Liver (tissue), 9 donors: ENCODE measurements around the gene CPED1. TPM values are rescaled to one million over a fixed set of nuclear protein-coding genes. Genes with fewer than 3 reads are reported as not detected.
"Not testable (repeated sequence)": the region's sequence is repeated elsewhere in the genome, so short reads cannot be mapped to it uniquely, and the experiment has no call there.

Experiments used
- DNase-seq: peaks from one replicate; pipeline ENCODE4 v3.0.0-alpha.2; 2017; ENCODE audit warnings: low spot score
- H3K27ac ChIP-seq, 2 donors: one replicate each; pipeline ENCODE4 v1.7.0; 2013; ENCODE audit warnings: inconsistent platforms in 2 of 2, low read length in 2 of 2, control low read depth in 1 of 2, low read depth in 1 of 2, mild to moderate bottlenecking in 1 of 2
- H3K27me3 ChIP-seq, 4 donors: one replicate each; pipeline versions ENCODE4 v1.6.1 to v1.7.0; 2013; ENCODE audit warnings: low read length in 3 of 4, inconsistent platforms in 1 of 4, mild to moderate bottlenecking in 1 of 4, moderate library complexity in 1 of 4; ENCODE audit not compliant: control insufficient read depth in 4 of 4, insufficient read depth in 4 of 4
- H3K36me3 ChIP-seq, 4 donors: one replicate each; pipeline versions ENCODE4 v1.6.1 to v1.7.0; 2013; ENCODE audit warnings: low read length in 3 of 4, mild to moderate bottlenecking in 3 of 4, low read depth in 1 of 4, moderate library complexity in 1 of 4; ENCODE audit not compliant: control insufficient read depth in 4 of 4, insufficient read depth in 3 of 4
- H3K4me1 ChIP-seq, 4 donors: one replicate each; pipeline versions ENCODE4 v1.6.1 to v1.7.0; 2013; ENCODE audit warnings: low read length in 3 of 4, mild to moderate bottlenecking in 3 of 4, moderate library complexity in 1 of 4; ENCODE audit not compliant: control insufficient read depth in 4 of 4, insufficient read depth in 4 of 4
- H3K4me3 ChIP-seq, 3 donors: one replicate each; pipeline versions ENCODE4 v1.6.1 to v1.7.0; 2013; ENCODE audit warnings: low read length in 3 of 3, control low read depth in 1 of 3, low read depth in 1 of 3, mild to moderate bottlenecking in 1 of 3
- H3K9ac ChIP-seq, 2 donors: one replicate each; pipeline ENCODE4 v1.7.0; 2013; ENCODE audit warnings: low read length in 2 of 2, mild to moderate bottlenecking in 2 of 2, moderate library complexity in 2 of 2, control low read depth in 1 of 2, low read depth in 1 of 2
- H3K9me3 ChIP-seq, 4 donors: one replicate each; pipeline versions ENCODE4 v1.6.1 to v1.7.0; 2013; ENCODE audit warnings: low read length in 3 of 4; ENCODE audit not compliant: control insufficient read depth in 4 of 4
- ATF3 ChIP-seq: IDR thresholded peaks from 2 replicates; pipeline ENCODE4 v1.6.1; 2016; ENCODE audit warnings: antibody characterized with exemption
- CTCF ChIP-seq: fragments of 150-350 bp; IDR thresholded peaks from 2 replicates; pipeline ENCODE4 v1.5.1; 2017; ENCODE audit warnings: improper control_type of control experiment, low read depth, low read length; ENCODE audit not compliant: missing input control
- FOXA1 ChIP-seq: IDR thresholded peaks from 2 replicates; pipeline ENCODE4 v1.6.1; 2016; ENCODE audit warnings: antibody characterized with exemption
- FOXA2 ChIP-seq: IDR thresholded peaks from 2 replicates; pipeline ENCODE4 v1.6.1; 2016; ENCODE audit warnings: antibody characterized with exemption
- GABPA ChIP-seq, 2 donors: IDR thresholded peaks in 1 of 2; conservative IDR thresholded peaks in 1 of 2; 2 replicates each; pipeline ENCODE4 v1.6.1; 2016; ENCODE audit warnings: antibody characterized with exemption in 2 of 2, mild to moderate bottlenecking in 1 of 2, moderate library complexity in 1 of 2
- HNF4A ChIP-seq, 2 donors: conservative IDR thresholded peaks; 2 replicates each; pipeline ENCODE4 v1.6.1; 2016; ENCODE audit warnings: antibody characterized with exemption in 2 of 2, mild to moderate bottlenecking in 2 of 2
- HNF4G ChIP-seq: IDR thresholded peaks from 2 replicates; pipeline ENCODE4 v1.6.1; 2016; ENCODE audit warnings: antibody characterized with exemption
- JUND ChIP-seq, 2 donors: IDR thresholded peaks; 2 replicates each; pipeline ENCODE4 v1.6.1; 2016; ENCODE audit warnings: antibody characterized with exemption in 2 of 2
- MAX ChIP-seq: IDR thresholded peaks from 2 replicates; pipeline ENCODE4 v1.6.1; 2016; ENCODE audit warnings: antibody characterized with exemption
- NR2F2 ChIP-seq: IDR thresholded peaks from 2 replicates; pipeline ENCODE4 v1.6.1; 2016; ENCODE audit warnings: antibody characterized with exemption
- REST ChIP-seq: IDR thresholded peaks from 2 replicates; pipeline ENCODE4 v1.6.1; 2016; ENCODE audit warnings: antibody characterized with exemption, mild to moderate bottlenecking
- SP1 ChIP-seq: IDR thresholded peaks from 2 replicates; pipeline ENCODE4 v1.6.1; 2018; ENCODE audit warnings: antibody characterized with exemption, mild to moderate bottlenecking
- TAF1 ChIP-seq: conservative IDR thresholded peaks from 2 replicates; pipeline ENCODE4 v1.6.1; 2016; ENCODE audit warnings: antibody characterized with exemption, mild to moderate bottlenecking
- YY1 ChIP-seq: IDR thresholded peaks from 2 replicates; pipeline ENCODE4 v1.6.1; 2016; ENCODE audit warnings: antibody characterized with exemption, mild to moderate bottlenecking
- ZBTB33 ChIP-seq: IDR thresholded peaks from 2 replicates; pipeline ENCODE4 v1.6.1; 2016; ENCODE audit warnings: antibody characterized with exemption
- WGBS: extraction: QIAGEN DNeasy Blood & Tissue Kit; methylation state at CpG from one replicate; pipeline ENCODE4 v1.1.7; 2013; 5-methylcytosine and 5-hydroxymethylcytosine counted together
- polyA plus RNA-seq, 2 donors: library from polyadenylated mRNA; stranded (reverse) in 1 of 2; unstranded in 1 of 2; fragments of 200-250 nt in 1 of 2; fragments of >200 nt in 1 of 2; fragmentation: Nextera tagmentation in 1 of 2; extraction: Ambion mirVana in 1 of 2; gene quantifications; one replicate each; pipeline versions ENCODE4 v1.2.1 to v1.2.3, GENCODE V29; 2013 to 2015
- total RNA-seq, 2 donors: library from RNA; depleted of rRNA; stranded (reverse); fragments of >200 nt; gene quantifications; one replicate each; pipeline ENCODE4 v1.2.3, GENCODE V29; 2014
- donor health status: healthy.
- donor health status: healthy.
- donor health status: healthy.
- donor health status: healthy.
- donor health status: healthy.

The CPED1 gene
- total and polyA plus RNA-seq, 4 donors, result 8.5 to 58.0 (median 14.6) TPM

- Histone ChIP-seq H3K27ac (no peak overlapping the region), H3K27me3 (no peaks in the 10 kb centered on the region), H3K9me3 (no peaks in the 10 kb centered on the region), H3K4me1 (peaks cover 0 to 9% (median 6%) of the 10 kb centered on the region in 4 donors), H3K9ac (no peak overlapping the region), H3K36me3 (peaks cover 0 to 3% (median 0%) of the 10 kb centered on the region in 4 donors), H3K4me3 (no peak overlapping the region)
- whole genome bisulfite sequencing, result 66% methylated on average over 5 of the region's 5 CpGs
- DNase-seq, result no peak
- TF ChIP-seq MAX (no peak), CTCF (no peak), FOXA1 (no peak), HNF4A (conservative IDR thresholded peaks at IDR 0.05) (peak; percentile 7 to 20), HNF4G (no peak)
Measured at GRCh38 chr7:121061677-121062582, 73.4 kb downstream of the CPED1 start.

- Histone ChIP-seq H3K4me3 (no peak overlapping the region), H3K27ac (no peak overlapping the region), H3K27me3 (no peaks in the 10 kb centered on the region), H3K9ac (no peak overlapping the region), H3K9me3 (no peaks in the 10 kb centered on the region), H3K36me3 (peaks cover 0 to 3% (median 0%) of the 10 kb centered on the region in 4 donors), H3K4me1 (peaks cover 0 to 9% (median 6%) of the 10 kb centered on the region in 4 donors)
- DNase-seq, result no peak
- TF ChIP-seq REST (no peak), HNF4A (conservative IDR thresholded peaks at IDR 0.05) (no peak), MAX (no peak), JUND (IDR thresholded peaks at IDR 0.05) (no peak), ZBTB33 (no peak), GABPA (IDR thresholded peaks at IDR 0.05 in 1 of 2, conservative IDR thresholded peaks at IDR 0.05 in 1 of 2) (no peak), NR2F2 (no peak), FOXA1 (no peak), ATF3 (no peak), SP1 (no peak), FOXA2 (no peak), TAF1 (no peak), YY1 (no peak), HNF4G (no peak)
- 87% methylated on average over 11 of the region's 11 CpGs for WGBS
Measured at GRCh38 chr7:121062671-121063279, 74.3 kb downstream of the CPED1 start.

GRCh38 chr7:121067717-121068116 lies 79.2 kb downstream of the CPED1 start:
- not testable (repeated sequence) for H3K4me1 ChIP-seq, H3K27me3 ChIP-seq, H3K36me3 ChIP-seq, H3K27ac ChIP-seq, H3K4me3 ChIP-seq, H3K9me3 ChIP-seq, DNase-seq, H3K9ac ChIP-seq
- 75% methylated on average over 2 of the region's 2 CpGs for WGBS
